HepG2 (cell line): ENCODE data around the gene HLF. TPM values are rescaled to one million over a fixed set of nuclear protein-coding genes. Genes with fewer than 3 reads are reported as not detected.
A peak's percentile ranks its signal among the peaks of the same experiment; 100 is the strongest.

Experiments
- CAMTA2 ChIP-seq: sonication (generic); formaldehyde crosslinking; IDR thresholded peaks from 2 replicates; pipeline ENCODE4 v1.4.0; 2020; ENCODE audit warnings: mild to moderate bottlenecking, missing genetic modification reagents, borderline replicate concordance
- DPF2 ChIP-seq: sonication (generic); formaldehyde crosslinking; IDR thresholded peaks from 2 replicates; pipeline ENCODE4 v1.4.0; 2020; ENCODE audit warnings: mild to moderate bottlenecking, low read depth, missing genetic modification reagents, borderline replicate concordance
- ESRRA ChIP-seq: sonication (generic); formaldehyde crosslinking; IDR thresholded peaks from 2 replicates; pipeline ENCODE4 v1.5.1; 2020; ENCODE audit warnings: mild to moderate bottlenecking, low read depth, missing genetic modification reagents
- FOSL2 ChIP-seq: sonication (generic); formaldehyde crosslinking; IDR thresholded peaks from 2 replicates; pipeline ENCODE4 v1.4.0; 2020; ENCODE audit warnings: missing genetic modification reagents
- GATA4 ChIP-seq: sonication (generic); IDR thresholded peaks from 2 replicates; pipeline ENCODE4 v1.6.1; 2016; ENCODE audit warnings: antibody characterized with exemption, low read depth, borderline replicate concordance
- HMG20A ChIP-seq: IDR thresholded peaks from 2 replicates; pipeline ENCODE4 v1.6.1; 2016; ENCODE audit warnings: borderline replicate concordance
- HNF4A ChIP-seq: sonication (generic); formaldehyde crosslinking; IDR thresholded peaks from 2 replicates; pipeline ENCODE4 v1.4.0; 2020; ENCODE audit warnings: missing genetic modification reagents
- JARID2 ChIP-seq: sonication (generic); formaldehyde crosslinking; IDR thresholded peaks from 2 replicates; pipeline ENCODE4 v1.8.1; 2023; ENCODE audit warnings: missing genetic modification reagents, inconsistent platforms; ENCODE audit not compliant: insufficient replicate concordance
- NR2F6 ChIP-seq, 2 experiments: IDR thresholded peaks; 2 replicates each; pipeline ENCODE4 v1.6.1; 2016; ENCODE audit warnings: antibody characterized with exemption in 1 of 2, mild to moderate bottlenecking in 1 of 2
- PITX1 ChIP-seq: sonication (generic); formaldehyde crosslinking; IDR thresholded peaks from 2 replicates; pipeline ENCODE4 v1.5.1; 2020; ENCODE audit warnings: mild to moderate bottlenecking, missing genetic modification reagents
- POLR2AphosphoS5 ChIP-seq: IDR thresholded peaks from 2 replicates; pipeline ENCODE4 v1.6.1; 2012; ENCODE audit warnings: low read depth, low read length
- U2AF2 ChIP-seq: fragments of 200-400 bp; formaldehyde crosslinking; IDR thresholded peaks from 2 replicates; pipeline ENCODE4 v1.6.1; 2017; ENCODE audit warnings: low read depth, mild to moderate bottlenecking, low read length
- ZMYM4 ChIP-seq: sonication (generic); formaldehyde crosslinking; IDR thresholded peaks from 2 replicates; pipeline ENCODE4 v1.8.1; 2023; ENCODE audit warnings: mild to moderate bottlenecking, missing genetic modification reagents
- ZNF10 ChIP-seq: sonication (generic); formaldehyde crosslinking; IDR thresholded peaks from 2 replicates; pipeline ENCODE4 v1.4.0; 2020; ENCODE audit warnings: mild to moderate bottlenecking, low read depth, missing genetic modification reagents, borderline replicate concordance
- polyA plus RNA-seq, 8 experiments: library from polyadenylated mRNA; depleted of rRNA in 3 of 8; stranded (reverse) in 7 of 8; unstranded in 1 of 8; fragments of >200 nt; fragmentation: Illumina TruSeq in 4 of 8; extraction: Trizol in 4 of 8; gene quantifications; 2 replicates each; pipeline versions ENCODE4 v1.2.1 to v1.2.3, GENCODE V29; 2011 to 2016; ENCODE audit warnings: low read depth in 4 of 8, missing spikeins in 1 of 8, mixed read lengths in 1 of 8; ENCODE audit not compliant: insufficient read depth in 1 of 8
- total RNA-seq, 5 experiments: library from RNA; depleted of rRNA; stranded (reverse); fragments of >200 nt; fragmentation: Illumina TruSeq; extraction: Trizol; gene quantifications; 2 replicates each; pipeline ENCODE4 v1.2.3, GENCODE V29; 2016; ENCODE audit warnings: low read depth in 1 of 5
- TF ChIP-seq, protein P1 (sequence below): sonication (generic); formaldehyde crosslinking; IDR thresholded peaks from 2 replicates; pipeline ENCODE4 v1.8.0; 2022; ENCODE audit warnings: mild to moderate bottlenecking, missing genetic modification reagents, moderate library complexity
- TF ChIP-seq, protein P2 (sequence below): sonication (generic); formaldehyde crosslinking; IDR thresholded peaks from 2 replicates; pipeline ENCODE4 v1.5.0; 2020; ENCODE audit warnings: mild to moderate bottlenecking, missing genetic modification reagents, borderline replicate concordance
- TF ChIP-seq, protein P3 (sequence below): sonication (generic); IDR thresholded peaks from 2 replicates; pipeline ENCODE4 v1.6.1; 2016; ENCODE audit warnings: low read depth, borderline replicate concordance

Gene HLF
- total and polyA plus RNA-seq, 2 of the 13 experiments (the other 11 are each of a cell fraction or from before 2014, with no cell fraction given), result 202 to 346 TPM

DNA sequence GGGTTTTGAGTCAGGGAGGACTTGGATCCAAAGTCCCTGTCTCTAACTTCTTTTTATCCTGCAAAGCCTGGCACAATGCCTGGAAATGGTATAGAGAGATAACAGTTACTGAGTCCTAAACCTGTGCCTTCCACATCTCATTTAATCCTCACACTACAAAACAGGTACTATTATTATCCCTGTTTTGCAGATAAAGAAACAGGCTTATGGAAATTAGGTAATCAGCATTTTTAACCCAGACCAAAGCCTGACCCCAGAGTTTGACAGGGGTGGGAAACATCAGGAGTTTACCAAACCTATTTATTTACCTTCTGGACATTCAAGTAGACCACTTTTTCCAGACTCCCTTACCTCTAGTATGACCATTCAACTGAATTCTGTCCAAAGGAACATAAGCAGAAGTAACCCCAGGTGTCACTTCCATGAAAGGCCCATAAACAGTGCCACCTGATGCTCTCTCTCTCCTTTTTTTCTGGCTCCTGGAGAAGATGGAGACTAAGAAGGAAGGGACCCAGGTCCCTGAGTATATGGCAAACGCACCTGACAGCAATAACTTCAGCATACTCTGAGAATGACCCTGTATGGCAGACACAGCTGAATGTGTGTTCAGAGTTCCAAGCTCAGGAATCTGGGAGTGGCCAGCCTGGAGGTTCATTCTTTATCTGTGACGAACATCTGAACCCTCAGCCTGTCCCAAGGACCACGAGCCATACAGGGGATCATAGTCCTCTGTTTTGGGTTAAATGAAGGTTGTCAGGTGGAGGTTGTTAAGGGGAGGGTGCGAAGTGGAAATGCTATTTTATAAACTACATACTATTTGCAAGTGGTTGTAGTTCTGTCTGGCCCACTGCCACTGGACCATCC lies 62.7 kb downstream of the HLF start (continued):
- TF ChIP-seq HNF4A (peak; percentile 94), CAMTA2 (CRISPR knock-in tag) (no peak), ZNF10 (CRISPR knock-in tag) (no peak), FOSL2 (CRISPR knock-in tag) (no peak; the same call in 1 of the 2 replicates), JARID2 (CRISPR knock-in tag) (no peak), HMG20A (CRISPR knock-in tag) (0 out of 2 replicates have a peak, but pooled peaks have one; percentile 24), ZMYM4 (CRISPR knock-in tag) (0 out of 2 replicates have a peak, but pooled peaks have one; percentile 40), U2AF2 (no peak), GATA4 (peak; percentile 15; the same call in 1 of the 2 replicates), DPF2 (CRISPR knock-in tag) (no peak), POLR2AphosphoS5 (peak; percentile 35; the same call in 1 of the 2 replicates), PITX1 (0 out of 2 replicates have a peak, but pooled peaks have one; percentile 35), ESRRA (CRISPR knock-in tag) (peak; percentile 98), NR2F6 (IDR thresholded peaks at IDR 0.05) (no peak), NR2F6 (CRISPR knock-in tag; IDR thresholded peaks at IDR 0.05) (peak; percentile 45)
- TF ChIP-seq, protein P1, sequence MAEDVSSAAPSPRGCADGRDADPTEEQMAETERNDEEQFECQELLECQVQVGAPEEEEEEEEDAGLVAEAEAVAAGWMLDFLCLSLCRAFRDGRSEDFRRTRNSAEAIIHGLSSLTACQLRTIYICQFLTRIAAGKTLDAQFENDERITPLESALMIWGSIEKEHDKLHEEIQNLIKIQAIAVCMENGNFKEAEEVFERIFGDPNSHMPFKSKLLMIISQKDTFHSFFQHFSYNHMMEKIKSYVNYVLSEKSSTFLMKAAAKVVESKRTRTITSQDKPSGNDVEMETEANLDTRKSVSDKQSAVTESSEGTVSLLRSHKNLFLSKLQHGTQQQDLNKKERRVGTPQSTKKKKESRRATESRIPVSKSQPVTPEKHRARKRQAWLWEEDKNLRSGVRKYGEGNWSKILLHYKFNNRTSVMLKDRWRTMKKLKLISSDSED (CRISPR knock-in tag), result no peak
- TF ChIP-seq, protein P2, sequence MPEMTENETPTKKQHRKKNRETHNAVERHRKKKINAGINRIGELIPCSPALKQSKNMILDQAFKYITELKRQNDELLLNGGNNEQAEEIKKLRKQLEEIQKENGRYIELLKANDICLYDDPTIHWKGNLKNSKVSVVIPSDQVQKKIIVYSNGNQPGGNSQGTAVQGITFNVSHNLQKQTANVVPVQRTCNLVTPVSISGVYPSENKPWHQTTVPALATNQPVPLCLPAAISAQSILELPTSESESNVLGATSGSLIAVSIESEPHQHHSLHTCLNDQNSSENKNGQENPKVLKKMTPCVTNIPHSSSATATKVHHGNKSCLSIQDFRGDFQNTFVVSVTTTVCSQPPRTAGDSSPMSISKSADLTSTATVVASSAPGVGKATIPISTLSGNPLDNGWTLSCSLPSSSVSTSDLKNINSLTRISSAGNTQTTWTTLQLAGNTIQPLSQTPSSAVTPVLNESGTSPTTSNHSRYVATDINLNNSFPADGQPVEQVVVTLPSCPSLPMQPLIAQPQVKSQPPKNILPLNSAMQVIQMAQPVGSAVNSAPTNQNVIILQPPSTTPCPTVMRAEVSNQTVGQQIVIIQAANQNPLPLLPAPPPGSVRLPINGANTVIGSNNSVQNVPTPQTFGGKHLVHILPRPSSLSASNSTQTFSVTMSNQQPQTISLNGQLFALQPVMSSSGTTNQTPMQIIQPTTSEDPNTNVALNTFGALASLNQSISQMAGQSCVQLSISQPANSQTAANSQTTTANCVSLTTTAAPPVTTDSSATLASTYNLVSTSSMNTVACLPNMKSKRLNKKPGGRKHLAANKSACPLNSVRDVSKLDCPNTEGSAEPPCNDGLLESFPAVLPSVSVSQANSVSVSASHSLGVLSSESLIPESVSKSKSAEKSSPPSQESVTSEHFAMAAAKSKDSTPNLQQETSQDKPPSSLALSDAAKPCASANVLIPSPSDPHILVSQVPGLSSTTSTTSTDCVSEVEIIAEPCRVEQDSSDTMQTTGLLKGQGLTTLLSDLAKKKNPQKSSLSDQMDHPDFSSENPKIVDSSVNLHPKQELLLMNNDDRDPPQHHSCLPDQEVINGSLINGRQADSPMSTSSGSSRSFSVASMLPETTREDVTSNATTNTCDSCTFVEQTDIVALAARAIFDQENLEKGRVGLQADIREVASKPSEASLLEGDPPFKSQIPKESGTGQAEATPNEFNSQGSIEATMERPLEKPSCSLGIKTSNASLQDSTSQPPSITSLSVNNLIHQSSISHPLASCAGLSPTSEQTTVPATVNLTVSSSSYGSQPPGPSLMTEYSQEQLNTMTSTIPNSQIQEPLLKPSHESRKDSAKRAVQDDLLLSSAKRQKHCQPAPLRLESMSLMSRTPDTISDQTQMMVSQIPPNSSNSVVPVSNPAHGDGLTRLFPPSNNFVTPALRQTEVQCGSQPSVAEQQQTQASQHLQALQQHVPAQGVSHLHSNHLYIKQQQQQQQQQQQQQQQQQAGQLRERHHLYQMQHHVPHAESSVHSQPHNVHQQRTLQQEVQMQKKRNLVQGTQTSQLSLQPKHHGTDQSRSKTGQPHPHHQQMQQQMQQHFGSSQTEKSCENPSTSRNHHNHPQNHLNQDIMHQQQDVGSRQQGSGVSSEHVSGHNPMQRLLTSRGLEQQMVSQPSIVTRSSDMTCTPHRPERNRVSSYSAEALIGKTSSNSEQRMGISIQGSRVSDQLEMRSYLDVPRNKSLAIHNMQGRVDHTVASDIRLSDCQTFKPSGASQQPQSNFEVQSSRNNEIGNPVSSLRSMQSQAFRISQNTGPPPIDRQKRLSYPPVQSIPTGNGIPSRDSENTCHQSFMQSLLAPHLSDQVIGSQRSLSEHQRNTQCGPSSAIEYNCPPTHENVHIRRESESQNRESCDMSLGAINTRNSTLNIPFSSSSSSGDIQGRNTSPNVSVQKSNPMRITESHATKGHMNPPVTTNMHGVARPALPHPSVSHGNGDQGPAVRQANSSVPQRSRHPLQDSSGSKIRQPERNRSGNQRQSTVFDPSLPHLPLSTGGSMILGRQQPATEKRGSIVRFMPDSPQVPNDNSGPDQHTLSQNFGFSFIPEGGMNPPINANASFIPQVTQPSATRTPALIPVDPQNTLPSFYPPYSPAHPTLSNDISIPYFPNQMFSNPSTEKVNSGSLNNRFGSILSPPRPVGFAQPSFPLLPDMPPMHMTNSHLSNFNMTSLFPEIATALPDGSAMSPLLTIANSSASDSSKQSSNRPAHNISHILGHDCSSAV (CRISPR knock-in tag), result no peak
- TF ChIP-seq, protein P3, sequence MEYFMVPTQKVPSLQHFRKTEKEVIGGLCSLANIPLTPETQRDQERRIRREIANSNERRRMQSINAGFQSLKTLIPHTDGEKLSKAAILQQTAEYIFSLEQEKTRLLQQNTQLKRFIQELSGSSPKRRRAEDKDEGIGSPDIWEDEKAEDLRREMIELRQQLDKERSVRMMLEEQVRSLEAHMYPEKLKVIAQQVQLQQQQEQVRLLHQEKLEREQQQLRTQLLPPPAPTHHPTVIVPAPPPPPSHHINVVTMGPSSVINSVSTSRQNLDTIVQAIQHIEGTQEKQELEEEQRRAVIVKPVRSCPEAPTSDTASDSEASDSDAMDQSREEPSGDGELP, result peak; percentile 37; the same call in 1 of the 2 replicates
